H1 (cell line): ENCODE data around the gene CRK. TPM values are rescaled to one million over a fixed set of nuclear protein-coding genes. Genes with fewer than 3 reads are reported as not detected.

Experiments
- CTCF ChIA-PET: fragments of 300-600 bp; sonication (Branson Sonifier 250); formaldehyde crosslinking; loops from one replicate; lab custom pipeline; 2021; ENCODE audit not compliant: partially characterized antibody; lab: Charles Lee
- POLR2A ChIA-PET: fragments of 300-600 bp; sonication (Branson Sonifier 250); formaldehyde crosslinking; loops from one replicate; lab custom pipeline; 2021; ENCODE audit warnings: inconsistent platforms; ENCODE audit not compliant: partially characterized antibody; lab: Charles Lee
- DNase-seq, 2 experiments: peaks; one replicate each; pipeline versions ENCODE4 v3.0.0 to v3.0.0-alpha.2; 2010 to 2022; ENCODE audit warnings: low spot score in 2 of 2, low read depth in 1 of 2, mixed read lengths in 1 of 2
- FAIRE-seq: peaks from 2 replicates; lab custom pipeline; 2011; peaks lifted over from hg19 to GRCh38; lab: Jason Lieb, UNC
- H2AFZ ChIP-seq: 2 replicates; pipeline ENCODE4 v1.8.1; 2012; ENCODE audit warnings: low read length, inconsistent platforms
- H2AK5ac ChIP-seq: 2 replicates; pipeline ENCODE4 v1.6.1; 2013; ENCODE audit warnings: low read depth, low read length
- H2BK120ac ChIP-seq: replicated peaks from 2 replicates; pipeline ENCODE3; 2013; ENCODE audit warnings: low read depth, low read length, inconsistent platforms
- H2BK12ac ChIP-seq: 2 replicates; pipeline ENCODE4 v1.6.1; 2013; ENCODE audit warnings: low read depth, low read length
- H2BK15ac ChIP-seq: 2 replicates; pipeline ENCODE4 v1.6.1; 2013; ENCODE audit warnings: low read length
- H2BK20ac ChIP-seq: 2 replicates; pipeline ENCODE4 v1.6.1; 2013; ENCODE audit warnings: low read length
- H2BK5ac ChIP-seq: 2 replicates; pipeline ENCODE4 v1.6.1; 2013; ENCODE audit warnings: low read depth, low read length
- H3K14ac ChIP-seq: 2 replicates; pipeline ENCODE4 v1.6.1; 2013; ENCODE audit warnings: inconsistent platforms; ENCODE audit not compliant: insufficient read length
- H3K18ac ChIP-seq: 2 replicates; pipeline ENCODE4 v1.6.1; 2013; ENCODE audit warnings: low read length; ENCODE audit errors: extremely low read depth
- H3K23ac ChIP-seq: 2 replicates; pipeline ENCODE4 v1.6.1; 2013; ENCODE audit warnings: inconsistent platforms; ENCODE audit not compliant: insufficient read length
- H3K23me2 ChIP-seq: 2 replicates; pipeline ENCODE4 v1.6.1; 2013; ENCODE audit warnings: low read depth, low read length
- H3K27ac ChIP-seq: 2 replicates; pipeline ENCODE4 v1.6.1; 2011; ENCODE audit warnings: low read depth, low read length, inconsistent platforms
- H3K27me3 ChIP-seq, 4 experiments: replicated peaks in 1 of 4; 1 replicate in 1 of 4; 2 replicates in 3 of 4; pipeline versions ENCODE4 v1.6.1 to v1.8.1; 2011 to 2013; ENCODE audit warnings: low read length in 3 of 4, mild to moderate bottlenecking in 3 of 4, inconsistent platforms in 2 of 4, mixed read lengths in 2 of 4, moderate library complexity in 1 of 4; ENCODE audit not compliant: control insufficient read depth in 3 of 4, insufficient read depth in 3 of 4; ENCODE audit errors: extremely low read depth in 1 of 4
- H3K36me3 ChIP-seq, 4 experiments: 2 replicates each; pipeline versions ENCODE4 v1.6.1 to v1.8.1; 2011 to 2013; ENCODE audit warnings: mild to moderate bottlenecking in 4 of 4, low read length in 3 of 4, moderate library complexity in 2 of 4, control low read depth in 1 of 4, inconsistent platforms in 1 of 4; ENCODE audit not compliant: insufficient read depth in 4 of 4, control insufficient read depth in 2 of 4
- H3K4ac ChIP-seq: replicated peaks from 2 replicates; pipeline ENCODE3; 2013; ENCODE audit warnings: low read length, low read depth, mixed read lengths, inconsistent platforms; ENCODE audit not compliant: insufficient read length
- H3K4me1 ChIP-seq, 4 experiments: replicated peaks in 1 of 4; 1 replicate in 1 of 4; 2 replicates in 3 of 4; pipeline versions ENCODE4 v1.6.1 to v1.8.1; 2011 to 2013; ENCODE audit warnings: low read length in 3 of 4, inconsistent platforms in 2 of 4, mixed read lengths in 1 of 4; ENCODE audit not compliant: insufficient read depth in 4 of 4, control insufficient read depth in 3 of 4
- H3K4me2 ChIP-seq, 2 experiments: 2 replicates each; pipeline versions ENCODE4 v1.6.1 to v1.8.1; 2011 to 2013; ENCODE audit warnings: low read depth in 2 of 2, low read length in 2 of 2, control low read depth in 1 of 2, inconsistent platforms in 1 of 2, mild to moderate bottlenecking in 1 of 2; ENCODE audit not compliant: insufficient read depth in 1 of 2
- H3K4me3 ChIP-seq, 4 experiments: fragments of 200-600, 300-600 bp in 1 of 4; sonication (generic), shearing (Covaris generic), sonication (Bioruptor Twin) in 1 of 4; 2 replicates each; pipeline versions ENCODE4 v1.5.1 to v1.8.1; 2011 to 2016; ENCODE audit warnings: low read length in 4 of 4, low read depth in 3 of 4, control low read depth in 2 of 4, inconsistent platforms in 2 of 4, mild to moderate bottlenecking in 2 of 4, mixed read lengths in 1 of 4, moderate library complexity in 1 of 4; ENCODE audit not compliant: insufficient read depth in 2 of 4; ENCODE audit errors: extremely low read depth in 1 of 4
- H3K56ac ChIP-seq: replicated peaks from 2 replicates; pipeline ENCODE3; 2013; ENCODE audit warnings: low read depth, mild to moderate bottlenecking, mixed read lengths, low read length, inconsistent platforms; ENCODE audit not compliant: insufficient read length
- H3K79me1 ChIP-seq: 2 replicates; pipeline ENCODE4 v1.6.1; 2013; ENCODE audit warnings: low read depth, low read length, control low read depth
- H3K79me2 ChIP-seq, 2 experiments: 2 replicates each; pipeline versions ENCODE4 v1.6.1 to v1.8.1; 2012 to 2013; ENCODE audit warnings: low read length in 2 of 2, mild to moderate bottlenecking in 2 of 2, inconsistent platforms in 1 of 2; ENCODE audit not compliant: insufficient read depth in 2 of 2, control insufficient read depth in 1 of 2
- H3K9ac ChIP-seq, 4 experiments: replicated peaks in 1 of 4; 1 replicate in 1 of 4; 2 replicates in 3 of 4; pipeline versions ENCODE4 v1.6.1 to v1.8.1; 2011 to 2013; ENCODE audit warnings: low read depth in 3 of 4, low read length in 3 of 4, control low read depth in 2 of 4, mild to moderate bottlenecking in 2 of 4, moderate library complexity in 2 of 4, inconsistent platforms in 1 of 4; ENCODE audit errors: extremely low read depth in 1 of 4
- H3K9me3 ChIP-seq, 2 experiments: 2 replicates each; pipeline versions ENCODE4 v1.6.1 to v1.8.1; 2012 to 2013; ENCODE audit warnings: mild to moderate bottlenecking in 2 of 2, moderate library complexity in 2 of 2, control low read depth in 1 of 2, inconsistent platforms in 1 of 2, low read depth in 1 of 2, low read length in 1 of 2, mixed read lengths in 1 of 2; ENCODE audit not compliant: insufficient read depth in 2 of 2
- H4K20me1 ChIP-seq, 2 experiments: replicated peaks in 1 of 2; 2 replicates each; pipeline versions ENCODE3 to v1.8.1; 2011 to 2013; ENCODE audit warnings: inconsistent platforms in 2 of 2, low read length in 2 of 2, mild to moderate bottlenecking in 1 of 2; ENCODE audit not compliant: insufficient read depth in 2 of 2, control insufficient read depth in 1 of 2
- H4K5ac ChIP-seq: 2 replicates; pipeline ENCODE4 v1.6.1; 2013; ENCODE audit warnings: low read length, low read depth, mixed read lengths, inconsistent platforms; ENCODE audit not compliant: insufficient read length
- H4K8ac ChIP-seq: 2 replicates; pipeline ENCODE4 v1.8.0; 2013; ENCODE audit warnings: mild to moderate bottlenecking, moderate library complexity, low read length, inconsistent platforms; ENCODE audit not compliant: insufficient read depth; ENCODE audit errors: extremely low read depth
- H4K91ac ChIP-seq: replicated peaks from 2 replicates; pipeline ENCODE3; 2013; ENCODE audit warnings: low read length, mixed read lengths, inconsistent platforms; ENCODE audit not compliant: insufficient read length
- BRCA1 ChIP-seq: IDR thresholded peaks from 2 replicates; pipeline ENCODE4 v1.6.1; 2012; ENCODE audit warnings: low read depth, low read length, improper control_type of control experiment
- EGR1 ChIP-seq: IDR thresholded peaks from 2 replicates; pipeline ENCODE4 v1.6.1; 2011; ENCODE audit warnings: low read depth, low read length, borderline replicate concordance
- EZH2 ChIP-seq: fragments of 200-600 bp; sonication (generic); IDR thresholded peaks from 2 replicates; pipeline ENCODE4 v1.7.1; 2012; ENCODE audit warnings: low read depth, mild to moderate bottlenecking, moderate library complexity, low read length, inconsistent platforms; ENCODE audit not compliant: severe bottlenecking
- GABPA ChIP-seq: IDR thresholded peaks from 2 replicates; pipeline ENCODE4 v1.6.1; 2011; ENCODE audit warnings: mild to moderate bottlenecking, low read length, moderate library complexity, borderline replicate concordance; ENCODE audit not compliant: insufficient read depth
- KDM1A ChIP-seq: fragments of 200-600, 300-600 bp; sonication (generic); IDR thresholded peaks from 2 replicates; pipeline ENCODE4 v1.7.1; 2016; ENCODE audit warnings: mild to moderate bottlenecking, low read length, borderline replicate concordance
- KDM5A ChIP-seq: fragments of 200-600 bp; IDR thresholded peaks from 2 replicates; pipeline ENCODE4 v1.7.1; 2012; ENCODE audit warnings: mild to moderate bottlenecking, low read length, inconsistent platforms, mixed read lengths
- SP4 ChIP-seq: IDR thresholded peaks from 2 replicates; pipeline ENCODE4 v1.6.1; 2012; ENCODE audit warnings: low read length, inconsistent platforms
- YY1 ChIP-seq: IDR thresholded peaks from 2 replicates; pipeline ENCODE4 v1.6.1; 2011; ENCODE audit warnings: low read depth, mild to moderate bottlenecking, low read length
- ZNF274 ChIP-seq: IDR thresholded peaks from 2 replicates; pipeline ENCODE4 v1.7.0; 2012; ENCODE audit warnings: low read length, borderline replicate concordance; ENCODE audit errors: extremely low read depth
- WGBS, 2 experiments: shearing (Covaris generic) in 1 of 2; methylation state at CpG; one replicate each; pipeline versions ENCODE4 v1.1.6 to v1.1.7; 2013 to 2015; ENCODE audit warnings: low lambda C conversion rate in 2 of 2, mixed read lengths in 2 of 2, inconsistent platforms in 1 of 2, low coverage in 1 of 2, missing lambda C conversion rate in 1 of 2; ENCODE audit not compliant: insufficient replicate concordance in 2 of 2, insufficient coverage in 1 of 2, insufficient read length in 1 of 2; ENCODE audit errors: extremely low coverage in 1 of 2, missing lambda C conversion rate in 1 of 2; 5-methylcytosine and 5-hydroxymethylcytosine counted together
- polyA plus RNA-seq, 7 experiments: library from polyadenylated mRNA; depleted of rRNA in 3 of 7; stranded (reverse) in 5 of 7; unstranded in 2 of 7; fragments of >200 nt in 5 of 7; fragments of 200-250 nt in 2 of 7; gene quantifications; 1 replicate in 5 of 7; 2 replicates in 1 of 7; 4 replicates in 1 of 7; pipeline versions ENCODE4 v1.2.1 to v1.2.3, GENCODE V29; 2011 to 2013; ENCODE audit warnings: missing spikeins in 2 of 7, mixed read lengths in 2 of 7
- total RNA-seq: library from RNA; stranded (reverse); fragmentation: NEBNext Ultra II Directional; extraction: Animal tissue kit (Norgen Biotek cat#: 25700); gene quantifications from 2 replicates; pipeline ENCODE4 v1.2.1, GENCODE V29; 2021
- TF ChIP-seq, protein P1 (sequence below): IDR thresholded peaks from 2 replicates; pipeline ENCODE4 v1.6.1; 2011; ENCODE audit warnings: low read depth, mild to moderate bottlenecking, low read length; ENCODE audit not compliant: insufficient read depth
- TF ChIP-seq, protein P2 (sequence below): IDR thresholded peaks from 2 replicates; pipeline ENCODE4 v1.6.1; 2011; ENCODE audit warnings: low read length, improper control_type of control experiment

Gene CRK
- total and polyA plus RNA-seq, 2 of the 8 experiments (the other 6 are each of a cell fraction or from before 2014, with no cell fraction given), result 32.8 to 57.1 TPM

DNA sequence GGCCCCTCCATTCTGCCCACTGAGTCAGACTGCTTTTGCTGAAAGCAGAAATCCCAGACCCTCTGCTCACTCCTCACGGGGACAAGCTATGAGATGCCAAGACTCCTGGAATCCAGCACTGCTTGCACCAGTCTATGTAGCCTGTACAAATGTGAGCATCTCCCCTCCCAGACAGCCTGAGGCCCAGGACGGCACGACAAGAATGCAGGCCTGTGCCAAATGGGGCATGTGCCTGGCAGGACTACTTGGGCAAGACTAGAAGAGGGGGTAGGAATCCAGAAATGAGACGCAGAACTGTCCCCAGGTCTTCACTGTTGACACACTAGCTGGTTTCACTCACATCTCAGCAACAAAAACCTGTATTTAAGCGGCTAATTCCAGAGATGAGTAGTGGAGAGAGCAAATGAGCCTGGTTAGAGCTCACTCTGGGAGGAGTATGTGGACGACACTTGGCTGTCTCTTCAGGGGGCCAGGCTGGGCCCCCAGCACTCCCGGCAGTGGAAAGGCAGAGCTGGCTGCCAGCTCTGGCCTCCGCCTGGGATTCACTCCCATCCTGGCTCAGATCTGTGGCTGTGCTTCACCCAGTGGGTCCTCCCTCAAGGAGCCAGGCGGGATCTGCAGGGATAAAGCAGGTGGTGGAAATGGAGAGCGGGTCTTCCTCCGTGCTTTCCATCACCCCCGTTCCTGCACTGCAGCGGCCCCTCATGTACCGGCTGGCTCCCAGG, 39.4 kb upstream of the CRK start:
- POLR2A ChIA-PET, result interaction anchor here (0.8 to 2.9 kb wide), 4 partner anchors 9 to 45 kb away, joined by 3 to 15 read pairs (median 6); partner anchors contain the start of gene INPP5K
- H2BK15ac ChIP-seq, result no peak overlapping the region
- no peak overlapping the region for H2AFZ ChIP-seq
- H2BK12ac ChIP-seq, result no peak overlapping the region
- no peak overlapping the region for H3K9ac ChIP-seq
- FAIRE-seq, result no peak
- H3K18ac ChIP-seq, result no peak overlapping the region
- no peaks in the 10 kb centered on the region for H3K79me1 ChIP-seq
- H4K20me1 ChIP-seq, result peaks cover 0 to 2% of the 10 kb centered on the region in 2 experiments
- H4K91ac ChIP-seq, result no peak overlapping the region
- no peak overlapping the region for H2AK5ac ChIP-seq
- CTCF ChIA-PET, result interaction anchor here (1.6 to 1.8 kb wide), 3 partner anchors 17 to 38 kb away, joined by 5 to 10 read pairs (median 8); partner anchors contain the start of gene INPP5K
- no peak overlapping the region for H3K4me2 ChIP-seq
- H3K4me1 ChIP-seq, result peaks cover 0 to 9% (median 4%) of the 10 kb centered on the region in 4 experiments; a peak in 4 of 7 replicates
- no peak overlapping the region for H3K56ac ChIP-seq
- H4K5ac ChIP-seq, result no peak overlapping the region
- no peak overlapping the region for H3K4me3 ChIP-seq
- no peak overlapping the region for H3K4ac ChIP-seq
- peaks cover 7% of the 10 kb centered on the region; the same call in 1 of the 2 replicates for H3K23me2 ChIP-seq
- H3K36me3 ChIP-seq, result peaks cover 0 to 5% (median 0%) of the 10 kb centered on the region in 4 experiments; a peak in 2 of 8 replicates
- WGBS, 2 experiments, result 90% methylated on average over 14 of the region's 14 CpGs; no CpG with 5 or more reads in 1 of the 2 experiments
- no peak overlapping the region for H3K23ac ChIP-seq
- no peak for DNase-seq
- H4K8ac ChIP-seq, result no peak overlapping the region
- no peak overlapping the region for H3K27ac ChIP-seq
- no peak overlapping the region for H2BK5ac ChIP-seq
- no peaks in the 10 kb centered on the region for H3K27me3 ChIP-seq
- H2BK20ac ChIP-seq, result no peak overlapping the region
- no peaks in the 10 kb centered on the region for H3K9me3 ChIP-seq
- no peak overlapping the region for H3K14ac ChIP-seq
- no peak overlapping the region for H2BK120ac ChIP-seq
- H3K79me2 ChIP-seq, result no peaks in the 10 kb centered on the region
- TF ChIP-seq KDM5A (no peak), SP4 (no peak), KDM1A (no peak), EZH2 (no peak), EGR1 (no peak), YY1 (no peak), BRCA1 (no peak), GABPA (no peak), ZNF274 (no peak)
- TF ChIP-seq, protein P1, sequence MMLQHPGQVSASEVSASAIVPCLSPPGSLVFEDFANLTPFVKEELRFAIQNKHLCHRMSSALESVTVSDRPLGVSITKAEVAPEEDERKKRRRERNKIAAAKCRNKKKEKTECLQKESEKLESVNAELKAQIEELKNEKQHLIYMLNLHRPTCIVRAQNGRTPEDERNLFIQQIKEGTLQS, result no peak
- TF ChIP-seq, protein P2, sequence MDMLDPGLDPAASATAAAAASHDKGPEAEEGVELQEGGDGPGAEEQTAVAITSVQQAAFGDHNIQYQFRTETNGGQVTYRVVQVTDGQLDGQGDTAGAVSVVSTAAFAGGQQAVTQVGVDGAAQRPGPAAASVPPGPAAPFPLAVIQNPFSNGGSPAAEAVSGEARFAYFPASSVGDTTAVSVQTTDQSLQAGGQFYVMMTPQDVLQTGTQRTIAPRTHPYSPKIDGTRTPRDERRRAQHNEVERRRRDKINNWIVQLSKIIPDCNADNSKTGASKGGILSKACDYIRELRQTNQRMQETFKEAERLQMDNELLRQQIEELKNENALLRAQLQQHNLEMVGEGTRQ, result no peak
